GM23338 (cell line): ENCODE data around the gene ABCA1.

ENCODE experiments used
- CTCF ChIP-seq, 2 experiments: fragments of 200-600 bp in 1 of 2; sonication (generic) in 1 of 2; conservative IDR thresholded peaks; 2 replicates each; pipeline versions ENCODE4 v1.5.1 to v1.6.1; 2016 to 2017; ENCODE audit warnings: antibody characterized with exemption in 2 of 2, low read depth in 2 of 2, mild to moderate bottlenecking in 2 of 2, moderate library complexity in 1 of 2
- EZH2 ChIP-seq: fragments of 200-600 bp; sonication (generic); IDR thresholded peaks from one replicate; pipeline ENCODE4 v1.8.0; 2017; ENCODE audit warnings: antibody characterized with exemption, mild to moderate bottlenecking, low read depth; ENCODE audit not compliant: unreplicated experiment
- EZH2phosphoT487 ChIP-seq: fragments of 200-600 bp; sonication (generic); IDR thresholded peaks from one replicate; pipeline ENCODE4 v1.8.1; 2018; ENCODE audit warnings: antibody characterized with exemption; ENCODE audit not compliant: unreplicated experiment
- JUNB ChIP-seq: IDR thresholded peaks from one replicate; pipeline ENCODE4 v1.6.1; 2016; ENCODE audit warnings: antibody characterized with exemption; ENCODE audit not compliant: unreplicated experiment
- POLR2AphosphoS5 ChIP-seq: IDR thresholded peaks from 2 replicates; pipeline ENCODE4 v1.6.1; 2016; ENCODE audit warnings: antibody characterized with exemption, low read depth
- REST ChIP-seq: IDR thresholded peaks from one replicate; pipeline ENCODE4 v1.6.1; 2018; ENCODE audit warnings: antibody characterized with exemption; ENCODE audit not compliant: unreplicated experiment
- STAT1 ChIP-seq: IDR thresholded peaks from one replicate; pipeline ENCODE4 v1.6.1; 2016; ENCODE audit warnings: antibody characterized with exemption; ENCODE audit not compliant: unreplicated experiment
- ZNF114 ChIP-seq: fragments of 250-450 bp; sonication (Bioruptor Pico); IDR thresholded peaks from 2 replicates; pipeline ENCODE4 v1.5.0; 2020; ENCODE audit warnings: mild to moderate bottlenecking, moderate library complexity
- ZNF462 ChIP-seq: fragments of 250-450 bp; sonication (Bioruptor Pico); IDR thresholded peaks from 2 replicates; pipeline ENCODE4 v1.5.0; 2020; ENCODE audit warnings: mild to moderate bottlenecking, moderate library complexity

- TF ChIP-seq CTCF (conservative IDR thresholded peaks at IDR 0.05; ENCODE audit: low read depth in 2 of 2) (no peak), POLR2AphosphoS5 (no peak), EZH2 (no peak), EZH2phosphoT487 (no peak), JUNB (no peak), ZNF462 (CRISPR knock-in tag) (no peak), STAT1 (no peak), ZNF114 (CRISPR knock-in tag) (no peak), REST (no peak)
Observed at GRCh38 chr9:104795857-104796256, 132.1 kb downstream of the ABCA1 start.
